Activated CD8-positive, alpha-beta T cell treated with anti-CD3 and anti-CD28 coated beads for 36 hours (primary cell): Measurements from ENCODE around the gene OOEP. TPM values are rescaled to one million over a fixed set of nuclear protein-coding genes. Genes with fewer than 3 reads are reported as not detected.

Experiments used
- ATAC-seq: fragments of 200-7000 bp; cut with Tn5 transposase; one replicate; pipeline ENCODE4 v1.10.0; 2021; ENCODE audit warnings: mild to moderate bottlenecking, moderate library complexity
- CTCF ChIA-PET: fragments of 350-600 bp; sonication (Branson Sonifier 250); formaldehyde crosslinking; loops from one replicate; lab custom pipeline; 2021; ENCODE audit warnings: antibody characterized with exemption; lab: Charles Lee
- POLR2A ChIA-PET: fragments of 350-600 bp; sonication (Branson Sonifier 250); formaldehyde crosslinking; loops from one replicate; lab custom pipeline; 2021; ENCODE audit warnings: antibody characterized with exemption; lab: Charles Lee
- DNase-seq: peaks from one replicate; pipeline ENCODE4 v3.0.0-alpha.2; 2020
- H3K27ac Mint-ChIP-seq: one replicate; pipeline ENCODE4 v1.8.0; 2021; ENCODE audit warnings: mild to moderate bottlenecking, mixed read lengths
- H3K27me3 Mint-ChIP-seq: one replicate; pipeline ENCODE4 v1.8.0; 2021; ENCODE audit warnings: mixed read lengths
- H3K36me3 Mint-ChIP-seq: one replicate; pipeline ENCODE4 v1.8.0; 2021; ENCODE audit warnings: low read depth, mixed read lengths
- H3K4me1 Mint-ChIP-seq: one replicate; pipeline ENCODE4 v1.8.0; 2021; ENCODE audit warnings: low read depth, mixed read lengths
- H3K4me3 Mint-ChIP-seq: one replicate; pipeline ENCODE4 v1.8.0; 2021; ENCODE audit warnings: mild to moderate bottlenecking, moderate library complexity, mixed read lengths
- H3K9me3 Mint-ChIP-seq: one replicate; pipeline ENCODE4 v1.8.0; 2021; ENCODE audit warnings: mixed read lengths
- CTCF ChIP-seq: fragments of 200-600 bp; IDR thresholded peaks from one replicate; pipeline ENCODE4 v1.8.0; 2022; ENCODE audit warnings: antibody characterized with exemption, mild to moderate bottlenecking
- intact Hi-C: fragments of 100-400 bp; cut with micrococcal nuclease; formaldehyde crosslinking; loops from one replicate; pipeline ENCODE4 v1.10.0; 2022
- total RNA-seq, 2 experiments: library from RNA; stranded (reverse); gene quantifications; one replicate each; pipeline ENCODE4 v1.2.3, GENCODE V29; 2021

The OOEP gene
- total RNA-seq, 2 experiments from 2014 or later, result not detected

GRCh38 chr6:73377225-73377624 lies 7.5 kb upstream of the OOEP start:
- no peak for TF ChIP-seq CTCF
- H3K27ac Mint-ChIP-seq, result no peak overlapping the region
- H3K4me1 Mint-ChIP-seq, result no peaks in the 10 kb centered on the region
- intact Hi-C loops, result no loop called here
- POLR2A ChIA-PET, result no interaction called here
- H3K36me3 Mint-ChIP-seq, result peaks cover 2% of the 10 kb centered on the region
- ATAC-seq (no peak), DNase-seq (no peak)
- H3K9me3 Mint-ChIP-seq, result peaks cover 5% of the 10 kb centered on the region
- no peaks in the 10 kb centered on the region for H3K27me3 Mint-ChIP-seq
- no peak overlapping the region for H3K4me3 Mint-ChIP-seq
- CTCF ChIA-PET, result interaction anchor here (0.8 to 1.4 kb wide), 3 partner anchors 8 to 11 kb away, joined by 3 to 5 read pairs (median 3); partner anchors contain the start of gene OOEP

DNA sequence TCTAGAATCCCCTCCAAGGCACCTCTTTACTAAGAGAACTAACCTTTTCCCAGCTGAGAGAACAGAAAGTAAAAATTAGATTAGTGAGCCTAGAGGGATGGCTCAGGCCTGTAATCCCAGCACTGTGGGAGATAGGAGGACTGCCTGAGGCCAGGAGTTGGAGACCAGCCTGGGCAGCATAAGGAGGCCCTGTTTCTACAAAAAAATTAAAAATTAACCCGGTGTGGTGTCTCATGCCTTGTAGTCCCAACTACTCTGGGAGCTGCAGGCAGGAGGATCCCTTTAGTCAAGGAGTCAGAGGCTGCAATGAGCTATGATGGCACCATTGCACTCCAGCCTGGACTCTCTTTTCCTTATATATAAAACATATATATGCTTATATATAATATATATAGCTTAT lies 5.5 kb upstream of the OOEP start:
- DNase-seq (no peak), ATAC-seq (no peak)
- H3K27me3 Mint-ChIP-seq, result no peaks in the 10 kb centered on the region
- TF ChIP-seq CTCF, result no peak
- peaks cover 8% of the 10 kb centered on the region for H3K9me3 Mint-ChIP-seq
- H3K4me3 Mint-ChIP-seq, result no peak overlapping the region
- H3K4me1 Mint-ChIP-seq, result no peaks in the 10 kb centered on the region
- intact Hi-C loops, result no loop called here
- no peak overlapping the region for H3K27ac Mint-ChIP-seq
- CTCF ChIA-PET, result no interaction called here
- POLR2A ChIA-PET, result no interaction called here
- H3K36me3 Mint-ChIP-seq, result peaks cover 2% of the 10 kb centered on the region

GRCh38 chr6:73372516-73372915 lies 2.8 kb upstream of the OOEP start:
- peaks cover 2% of the 10 kb centered on the region for H3K36me3 Mint-ChIP-seq
- H3K27me3 Mint-ChIP-seq, result no peaks in the 10 kb centered on the region
- ChIA-PET POLR2A (no interaction called here), CTCF (interaction anchor here (2.1 kb wide), 1 partner anchor 16 kb away, joined by 5 read pairs; no protein-coding TSS in a partner anchor)
- intact Hi-C loops, result no loop called here
- no peak for TF ChIP-seq CTCF
- DNase-seq (no peak), ATAC-seq (no peak)
- peaks cover 8% of the 10 kb centered on the region for H3K9me3 Mint-ChIP-seq
- H3K4me3 Mint-ChIP-seq, result no peak overlapping the region
- no peak overlapping the region for H3K27ac Mint-ChIP-seq
- H3K4me1 Mint-ChIP-seq, result no peaks in the 10 kb centered on the region

- H3K27ac Mint-ChIP-seq, result no peak overlapping the region
- ATAC-seq, result no peak
- ChIA-PET CTCF (interaction anchor here (2.1 kb wide), 1 partner anchor 17 kb away, joined by 5 read pairs; no protein-coding TSS in a partner anchor), POLR2A (no interaction called here)
- no peak overlapping the region for H3K4me3 Mint-ChIP-seq
- no peak for TF ChIP-seq CTCF
- no peaks in the 10 kb centered on the region for H3K27me3 Mint-ChIP-seq
- H3K9me3 Mint-ChIP-seq, result peaks cover 8% of the 10 kb centered on the region
- peaks cover 2% of the 10 kb centered on the region for H3K36me3 Mint-ChIP-seq
- no peak for DNase-seq
- intact Hi-C loops, result no loop called here
- no peaks in the 10 kb centered on the region for H3K4me1 Mint-ChIP-seq
Observed at GRCh38 chr6:73371984-73372383, 2.3 kb upstream of the OOEP start.

GRCh38 chr6:73369157-73369556 lies 540 bp downstream of the OOEP start:
- no peaks in the 10 kb centered on the region for H3K4me1 Mint-ChIP-seq
- H3K27me3 Mint-ChIP-seq, result no peaks in the 10 kb centered on the region
- no peak for DNase-seq
- ChIA-PET CTCF (interaction anchor here (1.1 kb wide), 1 partner anchor 9 kb away, joined by 3 read pairs; no protein-coding TSS in a partner anchor), POLR2A (no interaction called here)
- H3K36me3 Mint-ChIP-seq, result peaks cover 2% of the 10 kb centered on the region
- intact Hi-C loops, result no loop called here
- H3K4me3 Mint-ChIP-seq, result no peak overlapping the region
- ATAC-seq, result no peak
- no peak for TF ChIP-seq CTCF
- H3K9me3 Mint-ChIP-seq, result peaks cover 8% of the 10 kb centered on the region
- no peak overlapping the region for H3K27ac Mint-ChIP-seq
